ENCODE measurements around the gene DYRK1A.
"Not testable (repeated sequence)": the region's sequence is repeated elsewhere in the genome, so short reads cannot be mapped to it uniquely, and the experiment has no call there.

DYRK1A gene

GRCh38 chr21:37484535-37485474 is 118.2 kb downstream of the DYRK1A start:
- DNase-seq (ENCODE audit: low spot score): no peak

- no peak for DNase-seq (ENCODE audit: low spot score)
Observed at GRCh38 chr21:37489553-37489952, 123.0 kb downstream of the DYRK1A start.

- no peak for DNase-seq (ENCODE audit: low spot score)
Observed at GRCh38 chr21:37490084-37490483, 123.5 kb downstream of the DYRK1A start.

- no peak for DNase-seq (ENCODE audit: low spot score)
Observed at GRCh38 chr21:37496972-37497371, 130.4 kb downstream of the DYRK1A start.

GRCh38 chr21:37498664-37499063 is 132.1 kb downstream of the DYRK1A start:
- DNase-seq (ENCODE audit: low spot score): no peak

- DNase-seq (ENCODE audit: low spot score): no peak
Observed at GRCh38 chr21:37502947-37503346, 136.4 kb downstream of the DYRK1A start.

- no peak for DNase-seq (ENCODE audit: low spot score)
Observed at GRCh38 chr21:37503848-37504467, 137.4 kb downstream of the DYRK1A start.

GRCh38 chr21:37505963-37506362 is 139.4 kb downstream of the DYRK1A start:
- no peak for DNase-seq (ENCODE audit: low spot score)

GRCh38 chr21:37507716-37508115 is 141.1 kb downstream of the DYRK1A start:
- DNase-seq (ENCODE audit: low spot score): no peak

GRCh38 chr21:37508341-37508740 is 141.8 kb downstream of the DYRK1A start:
- no peak for DNase-seq (ENCODE audit: low spot score)

- no peak for DNase-seq (ENCODE audit: low spot score)
Observed at GRCh38 chr21:37509802-37510393, 143.3 kb downstream of the DYRK1A start.

- DNase-seq (ENCODE audit: low spot score): no peak
Observed at GRCh38 chr21:37511848-37512247, 145.3 kb downstream of the DYRK1A start.

- no peak for DNase-seq (ENCODE audit: low spot score)
Observed at GRCh38 chr21:37513383-37513782, 146.8 kb downstream of the DYRK1A start.

GRCh38 chr21:37514038-37514667 is 147.6 kb downstream of the DYRK1A start:
- no peak for DNase-seq (ENCODE audit: low spot score)

- DNase-seq (ENCODE audit: low spot score): no peak
Observed at GRCh38 chr21:37516998-37517397, 150.4 kb downstream of the DYRK1A start.

- DNase-seq (ENCODE audit: low spot score): no peak
Observed at GRCh38 chr21:37520801-37521200, 154.2 kb downstream of the DYRK1A start.

GRCh38 chr21:37521658-37522057 is 155.1 kb downstream of the DYRK1A start:
- DNase-seq (ENCODE audit: low spot score): no peak

- no peak for DNase-seq (ENCODE audit: low spot score)
Observed at GRCh38 chr21:37522641-37523295, 156.2 kb downstream of the DYRK1A start.

GRCh38 chr21:37524944-37525343 is 158.4 kb downstream of the DYRK1A start:
- DNase-seq (ENCODE audit: low spot score): not testable (repeated sequence)

- no peak for DNase-seq (ENCODE audit: low spot score)
Observed at GRCh38 chr21:37525810-37526209, 159.2 kb downstream of the DYRK1A start.

- DNase-seq (ENCODE audit: low spot score): no peak
Observed at GRCh38 chr21:37527103-37527502, 160.5 kb downstream of the DYRK1A start.

- no peak for DNase-seq (ENCODE audit: low spot score)
Observed at GRCh38 chr21:37527716-37528115, 161.1 kb downstream of the DYRK1A start.
